ENCODE measurements around the gene NABP2.

Gene NABP2

GRCh38 chr12:56216461-56216860 lies 7.7 kb upstream of the NABP2 start:
- DNase-seq, result no peak

- no peak for DNase-seq
Measured at GRCh38 chr12:56219840-56220239, 4.3 kb upstream of the NABP2 start.

GRCh38 chr12:56220611-56221231 lies 3.4 kb upstream of the NABP2 start:
- no peak for DNase-seq

GRCh38 chr12:56221232-56221756 lies 2.8 kb upstream of the NABP2 start:
- no peak for DNase-seq

GRCh38 chr12:56221757-56222530 lies 2.2 kb upstream of the NABP2 start, which contains the start of gene RNF41:
TSS of gene RNF41 (minus strand) at chr12:56221922. CDS start at chr12:56214047, 7,875 bp downstream.
- peak; percentile 95 to 97 for DNase-seq

GRCh38 chr12:56222531-56222895 lies 1.6 kb upstream of the NABP2 start:
- peak in 1 of 2 experiments; percentile 46 for DNase-seq

- no peak for DNase-seq
Measured at GRCh38 chr12:56223571-56224101, 506 bp upstream of the NABP2 start.

GRCh38 chr12:56224954-56225353 lies 812 bp downstream of the NABP2 start:
- DNase-seq, result no peak

- DNase-seq, result no peak
Measured at GRCh38 chr12:56229082-56229481, 4.9 kb downstream of the NABP2 start.

GRCh38 chr12:56229916-56230431 lies 5.8 kb downstream of the NABP2 start, which contains the start of gene SLC39A5:
TSS of gene SLC39A5 (plus strand) at chr12:56230051. CDS start at chr12:56231275, 1,224 bp downstream.
- no peak for DNase-seq

- no peak for DNase-seq
Measured at GRCh38 chr12:56230432-56231183, 6.5 kb downstream of the NABP2 start.

GRCh38 chr12:56231184-56231582 lies 7.0 kb downstream of the NABP2 start:
- DNase-seq, result no peak

GRCh38 chr12:56234746-56235436 lies 10.7 kb downstream of the NABP2 start:
- DNase-seq, result no peak

- no peak for DNase-seq
Measured at GRCh38 chr12:56236091-56236490, 11.9 kb downstream of the NABP2 start.

GRCh38 chr12:56236985-56237384 lies 12.8 kb downstream of the NABP2 start:
- no peak for DNase-seq

GRCh38 chr12:56237552-56237951 lies 13.4 kb downstream of the NABP2 start:
- DNase-seq, result no peak

- no peak for DNase-seq
Measured at GRCh38 chr12:56241424-56242303, 17.5 kb downstream of the NABP2 start.

GRCh38 chr12:56242986-56243385 lies 18.8 kb downstream of the NABP2 start:
- DNase-seq, result no peak

- DNase-seq, result no peak
Measured at GRCh38 chr12:56243731-56244181, 19.6 kb downstream of the NABP2 start.

GRCh38 chr12:56244494-56244893 lies 20.4 kb downstream of the NABP2 start:
- DNase-seq, result no peak

- DNase-seq, result no peak
Measured at GRCh38 chr12:56247923-56248322, 23.8 kb downstream of the NABP2 start.
